Posterior vena cava (tissue), 2 donors: Measurements from ENCODE around the gene PCDH9. TPM values are rescaled to one million over a fixed set of nuclear protein-coding genes. Genes with fewer than 3 reads are reported as not detected.

Source experiments
- DNase-seq: peaks from one replicate; pipeline ENCODE4 v3.0.0-alpha.2; 2020; ENCODE audit warnings: low spot score
- intact Hi-C, 2 donors: fragments of 100-400 bp; cut with DNase I; formaldehyde crosslinking; loops; one replicate each; pipeline versions ENCODE4 v1.14.1 to v1.14.2; 2022 to 2023
- total RNA-seq, 2 donors: library from RNA; stranded (reverse); fragmentation: NEBNext Ultra II Directional; extraction: Animal tissue kit (Norgen Biotek cat#: 25700); gene quantifications; one replicate each; pipeline ENCODE4 v1.2.1, GENCODE V29; 2021
- donor health status: DM: yes; HTN: yes; CAD: no.
- donor health status: DM: yes; HTN: yes; CAD: no.

The PCDH9 gene
- total RNA-seq, 2 donors from 2014 or later: 1.6 to 2.4 TPM

DNA sequence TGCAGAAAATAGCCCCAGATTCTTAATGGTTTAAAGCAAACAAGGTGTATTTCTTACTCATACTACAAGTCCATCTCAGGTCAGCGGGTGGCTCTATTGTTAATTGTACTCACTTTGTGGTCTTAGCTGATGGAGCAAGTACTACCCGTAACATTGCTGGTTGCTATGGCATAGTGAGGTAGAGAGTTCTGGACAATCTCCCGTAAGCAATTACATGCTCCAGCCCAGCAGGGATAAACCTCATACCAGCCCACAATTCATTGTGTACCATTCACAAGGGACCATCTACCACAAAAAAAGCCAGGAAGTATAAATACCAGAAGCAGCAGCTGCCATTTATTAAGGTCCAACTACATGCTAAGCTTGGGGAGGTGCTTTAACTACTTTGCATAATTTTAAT lies 167.1 kb downstream of the PCDH9 start:
- intact Hi-C loops: no loop called here
- DNase-seq: no peak

DNA sequence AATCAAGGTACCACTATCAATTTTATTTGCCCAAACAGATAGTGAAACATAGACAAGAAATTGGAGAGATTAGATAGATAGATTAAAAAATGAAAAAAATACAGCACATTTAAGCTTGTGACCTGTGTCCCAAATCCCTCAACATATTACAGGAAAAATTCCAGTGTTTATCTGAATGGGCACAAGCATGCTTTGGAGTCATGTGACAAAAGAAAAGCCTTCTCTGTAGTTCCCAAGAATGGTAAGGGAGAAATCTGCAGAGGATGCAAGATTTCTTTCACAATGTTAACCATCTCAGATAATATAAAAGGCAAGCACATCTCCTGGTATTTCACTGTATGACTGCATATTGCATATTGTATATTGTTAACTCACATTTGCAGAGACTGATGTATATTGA lies 168.0 kb downstream of the PCDH9 start:
- intact Hi-C loops: no loop called here

DNA sequence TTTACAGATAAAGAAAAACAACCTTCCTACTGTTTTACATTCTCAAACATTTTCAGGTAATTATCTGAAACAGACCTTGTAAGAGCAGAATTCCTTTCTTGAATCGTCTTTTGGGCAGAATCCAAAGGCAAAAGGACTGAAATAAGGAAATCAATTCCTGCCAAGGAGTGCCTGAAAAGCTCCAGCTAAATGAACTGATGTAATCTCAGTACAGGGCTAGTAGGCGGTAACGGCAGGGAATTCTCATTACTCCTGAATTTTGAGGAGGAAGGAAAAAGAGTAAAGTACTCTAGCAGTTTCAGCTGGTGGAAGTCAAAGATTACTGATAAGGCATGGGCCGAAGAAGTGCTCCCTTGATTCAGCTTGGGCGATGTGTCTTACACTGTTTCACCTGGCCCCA lies 168.4 kb downstream of the PCDH9 start:
- no peak for DNase-seq
- intact Hi-C loops: no loop called here

More for the DNA sequence above, 168.0 kb downstream of the PCDH9 start:
- DNase-seq: no peak

DNA sequence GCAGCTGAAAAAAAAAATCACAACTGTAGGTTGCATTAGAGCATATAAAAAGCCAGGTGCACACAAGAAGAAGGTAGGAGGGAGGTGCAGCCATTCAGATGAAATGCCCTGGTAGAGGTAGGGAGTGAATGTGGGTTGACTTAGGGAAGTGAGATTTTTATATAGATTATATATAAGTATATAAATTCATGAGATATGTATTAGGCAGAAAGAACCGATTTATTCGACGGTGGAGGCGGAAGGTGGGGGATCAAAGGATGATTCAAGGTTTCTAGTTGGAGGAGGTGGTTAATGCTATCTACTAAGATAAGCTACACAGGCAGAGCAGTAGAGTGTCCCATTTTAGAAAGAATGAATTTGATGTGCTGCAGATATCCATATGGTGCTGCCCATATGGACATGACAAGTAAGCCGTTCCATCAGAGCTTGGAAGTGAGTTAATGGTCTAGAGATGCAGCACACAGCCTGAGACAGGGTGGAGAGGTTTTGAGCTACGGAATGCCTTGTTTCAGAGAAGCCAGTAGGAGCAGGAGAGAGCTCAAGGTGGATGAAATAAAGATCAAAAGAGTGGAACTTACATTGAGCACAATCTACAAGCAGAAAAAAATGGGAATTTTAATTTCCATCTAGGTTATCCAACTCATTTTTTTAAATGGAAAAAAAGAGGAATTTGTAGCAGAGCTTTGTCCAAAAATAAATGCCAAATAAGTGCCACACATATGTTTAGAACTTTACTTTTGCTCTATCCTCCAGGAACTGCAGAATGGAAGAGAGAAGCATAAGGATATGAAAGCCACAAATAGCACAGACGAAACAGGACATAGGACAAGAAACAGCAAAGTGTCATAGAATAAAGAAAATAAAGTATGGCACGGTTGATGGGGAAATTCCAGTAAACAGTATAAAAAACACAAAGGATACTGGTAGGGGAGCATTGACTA lies 177.3 kb downstream of the PCDH9 start:
- no peak for DNase-seq
- intact Hi-C loops: no loop called here

DNA sequence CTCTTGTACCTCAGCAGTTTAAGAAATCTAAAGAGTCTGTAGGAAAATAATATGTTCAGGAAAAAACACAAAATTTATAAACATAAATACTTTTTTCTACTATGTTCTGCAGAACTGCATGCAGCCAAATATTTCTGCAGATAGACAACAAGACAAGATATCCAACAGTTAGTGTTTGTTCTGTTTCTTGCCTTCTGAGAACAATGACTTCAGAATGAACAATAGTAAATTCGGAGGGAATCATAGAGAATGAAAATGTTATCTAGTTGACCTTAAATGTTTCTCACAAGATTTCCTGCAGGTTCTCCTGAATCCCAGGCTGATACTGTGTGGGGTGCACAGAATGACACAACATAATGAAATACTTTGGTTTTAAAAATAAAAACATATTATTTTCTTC lies 180.4 kb downstream of the PCDH9 start:
- DNase-seq: no peak
- intact Hi-C loops: no loop called here

DNA sequence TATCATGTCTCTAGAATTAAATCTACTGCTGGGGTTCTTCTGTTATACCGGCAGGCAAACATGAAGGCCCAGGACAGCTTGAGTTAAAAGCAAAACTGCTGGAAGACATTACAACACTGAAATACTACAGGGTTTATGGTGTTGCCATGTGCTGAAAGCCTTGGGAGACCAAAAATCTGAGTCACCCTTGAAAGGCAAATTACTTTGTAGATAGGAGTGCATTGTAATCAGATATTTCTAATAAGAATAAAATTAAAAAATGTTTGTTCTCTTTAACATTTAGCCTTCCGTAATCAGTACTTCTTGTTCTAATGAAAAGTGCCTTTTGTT lies 181.3 kb downstream of the PCDH9 start:
- DNase-seq: no peak
- intact Hi-C loops: no loop called here

DNA sequence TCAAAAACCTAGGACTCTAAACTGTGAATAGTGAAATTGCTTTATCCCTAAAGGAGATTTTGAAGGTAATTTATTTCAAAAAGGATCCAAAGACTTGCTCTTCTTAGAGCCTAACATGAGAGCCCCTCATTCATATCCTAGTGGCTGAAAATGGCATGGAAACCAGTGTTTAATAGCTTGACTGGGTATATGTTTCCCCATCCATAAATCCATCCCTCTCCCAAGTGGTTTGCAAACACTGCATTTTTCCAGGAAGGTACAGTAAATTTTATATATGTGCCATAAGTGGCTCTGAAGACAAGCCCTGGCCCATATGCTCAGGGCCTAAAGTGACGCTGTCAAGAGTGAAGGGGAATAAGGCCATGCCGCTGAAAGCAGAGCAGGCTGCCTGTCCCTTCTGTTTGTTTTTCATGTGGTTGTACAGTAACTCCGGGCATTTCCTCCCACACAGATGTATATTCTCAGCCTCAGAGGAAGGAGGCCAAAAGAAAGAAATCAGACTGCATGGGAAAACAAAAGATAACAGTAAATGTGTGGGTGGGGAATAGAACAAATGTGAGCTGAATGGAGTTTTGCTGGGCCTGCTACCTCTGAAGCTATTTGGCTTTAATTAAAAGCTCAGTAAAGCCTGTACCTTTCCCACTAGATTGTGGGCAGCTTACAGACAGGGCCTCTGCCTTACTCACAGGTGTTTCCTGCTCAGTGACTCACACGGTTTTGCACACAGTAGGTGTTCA lies 181.9 kb downstream of the PCDH9 start:
- no peak for DNase-seq
- intact Hi-C loops: no loop called here

DNA sequence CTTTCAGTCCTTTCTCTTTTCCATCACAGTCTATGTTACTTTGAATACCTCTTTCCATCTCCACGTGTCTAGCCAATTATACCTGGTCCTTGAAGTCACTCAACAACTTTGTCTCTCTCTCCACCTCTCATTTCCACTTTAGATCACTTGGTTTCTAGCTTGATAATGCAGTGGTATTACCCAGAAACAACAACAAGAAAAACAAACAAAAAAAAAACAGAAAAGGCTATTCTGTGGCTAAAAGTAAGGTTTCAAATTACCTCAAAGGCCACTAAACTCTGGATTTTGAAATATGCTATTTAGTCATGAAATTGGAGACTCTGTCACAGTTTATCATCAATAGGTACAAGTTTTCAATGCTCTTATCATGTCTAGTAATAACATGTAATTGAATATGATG lies 184.8 kb downstream of the PCDH9 start:
- intact Hi-C loops: no loop called here
- no peak for DNase-seq

DNA sequence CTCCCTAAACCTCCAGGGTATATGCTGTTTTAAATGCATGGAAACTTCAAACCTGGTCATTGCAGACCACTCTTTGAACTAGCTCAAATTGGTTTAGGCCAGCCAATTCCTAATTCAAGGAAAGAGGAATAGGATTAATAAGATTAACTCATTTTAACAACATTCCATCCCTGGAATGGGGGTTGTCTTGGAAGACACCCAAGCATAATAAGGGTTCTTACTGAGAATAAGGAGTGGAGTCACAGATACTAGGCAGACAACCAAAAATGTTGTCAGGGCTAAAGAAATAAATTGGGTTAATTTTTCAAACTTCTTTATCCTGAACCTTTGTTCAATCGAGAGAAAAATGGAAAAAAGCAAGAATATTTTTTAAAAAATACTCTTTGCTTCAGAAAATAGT lies 186.2 kb downstream of the PCDH9 start:
- intact Hi-C loops: no loop called here
- no peak for DNase-seq

DNA sequence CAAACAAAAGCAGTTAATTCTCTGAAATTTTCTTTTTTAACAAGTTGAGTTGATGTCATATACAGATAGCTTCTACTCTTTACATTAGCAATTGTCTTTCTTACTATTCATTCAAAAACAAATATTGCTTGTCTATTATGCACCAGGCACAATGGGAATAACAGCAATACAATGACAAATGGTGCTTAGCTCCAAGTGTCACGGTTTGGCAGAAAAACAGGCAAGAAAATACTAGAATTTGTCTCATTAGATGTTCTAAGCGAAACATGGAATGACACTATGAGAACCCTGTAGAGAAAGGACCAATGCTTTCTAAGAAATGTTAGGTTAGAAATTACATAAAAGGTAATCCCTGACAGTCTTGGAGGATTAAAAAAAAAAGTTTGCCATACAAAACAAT lies 187.6 kb downstream of the PCDH9 start:
- DNase-seq: no peak
- intact Hi-C loops: no loop called here

DNA sequence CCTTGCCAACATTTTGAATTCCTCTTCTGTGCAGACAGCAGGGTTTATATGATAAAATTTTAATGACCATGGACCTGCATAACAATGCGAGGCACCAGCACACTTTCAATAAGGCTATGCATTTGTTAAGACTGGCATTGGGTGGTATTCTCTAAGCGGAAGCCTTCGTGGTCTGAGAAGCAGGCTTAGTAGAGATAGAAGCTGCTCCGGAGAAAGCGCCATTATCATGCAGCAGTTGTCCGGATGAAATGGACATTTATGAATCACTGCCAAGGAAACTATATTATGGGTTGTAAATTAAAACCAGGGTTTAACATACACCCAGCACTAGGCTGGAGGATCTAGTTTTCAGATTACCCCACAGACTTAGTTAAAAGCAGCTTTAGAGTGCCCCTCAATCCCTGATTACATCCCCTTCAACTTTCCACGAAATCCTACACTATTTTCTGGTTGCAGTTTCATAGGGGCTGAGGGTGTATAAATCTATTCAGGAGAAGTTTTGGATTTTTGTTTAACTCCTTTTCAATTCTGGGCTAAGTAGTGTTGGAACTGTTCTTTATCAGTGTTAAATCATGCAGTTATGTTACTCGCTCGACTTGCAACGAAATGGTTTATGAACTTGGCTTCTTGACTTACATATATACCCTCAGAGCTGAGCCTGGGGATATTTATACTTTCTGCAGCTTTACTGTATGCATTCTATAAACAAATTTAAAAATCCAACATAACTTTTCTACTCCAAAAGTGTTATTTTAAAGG lies 193.3 kb downstream of the PCDH9 start:
- intact Hi-C loops: no loop called here
- no peak for DNase-seq

DNA sequence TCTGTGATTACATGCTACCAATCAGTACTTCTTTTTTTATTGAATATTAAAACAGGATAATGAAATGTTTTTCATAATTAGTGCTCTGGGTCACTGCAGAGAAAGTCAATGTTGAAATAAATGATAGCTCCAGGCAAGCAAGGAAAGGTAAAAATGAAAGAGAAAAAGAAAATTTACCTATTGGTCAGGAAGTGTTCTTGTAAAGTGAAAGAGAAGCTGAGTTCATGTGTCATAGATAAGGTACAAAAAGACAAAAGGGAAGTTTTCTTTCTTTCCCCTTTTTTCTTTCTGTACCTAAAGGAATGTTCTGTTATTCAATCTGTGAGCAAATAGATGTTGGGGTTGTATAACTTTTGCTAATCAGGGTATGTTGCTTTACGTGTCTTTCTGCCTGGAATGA lies 197.0 kb downstream of the PCDH9 start:
- intact Hi-C loops: no loop called here
- no peak for DNase-seq

DNA sequence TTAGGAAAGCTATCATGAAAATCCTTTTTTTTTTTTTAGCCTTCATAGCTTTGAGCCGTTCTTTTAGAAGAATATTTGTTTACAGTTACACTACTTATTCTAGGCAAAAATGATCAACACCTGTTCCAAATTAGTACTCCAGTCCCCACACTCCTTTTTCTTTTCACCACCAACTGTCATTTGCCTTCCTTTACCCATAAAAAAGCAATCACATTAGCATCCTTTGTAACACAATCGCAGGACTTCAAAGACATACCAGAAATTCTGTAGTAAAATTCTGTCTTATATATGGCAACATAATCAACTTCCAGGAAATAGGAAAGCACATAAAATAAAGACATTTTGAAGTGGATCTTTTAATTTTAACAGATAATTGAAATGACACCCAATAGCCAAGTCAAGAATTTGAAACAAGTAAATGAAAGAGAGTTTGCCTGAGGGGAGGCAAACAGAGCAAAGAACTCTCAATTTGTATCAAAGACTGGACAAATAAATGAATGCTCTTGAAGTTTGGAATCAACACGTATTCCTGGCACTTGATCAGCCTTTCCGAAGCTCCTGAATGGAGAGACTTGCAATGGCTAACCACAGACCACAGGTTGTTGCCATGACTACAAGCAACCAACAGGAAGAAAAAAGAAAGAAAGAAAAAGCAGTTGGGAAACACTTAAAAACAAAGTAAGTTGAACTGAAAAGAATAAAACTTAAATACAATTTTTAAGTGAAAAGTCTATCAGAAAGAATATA lies 206.8 kb downstream of the PCDH9 start:
- no peak for DNase-seq
- intact Hi-C loops: no loop called here

DNA sequence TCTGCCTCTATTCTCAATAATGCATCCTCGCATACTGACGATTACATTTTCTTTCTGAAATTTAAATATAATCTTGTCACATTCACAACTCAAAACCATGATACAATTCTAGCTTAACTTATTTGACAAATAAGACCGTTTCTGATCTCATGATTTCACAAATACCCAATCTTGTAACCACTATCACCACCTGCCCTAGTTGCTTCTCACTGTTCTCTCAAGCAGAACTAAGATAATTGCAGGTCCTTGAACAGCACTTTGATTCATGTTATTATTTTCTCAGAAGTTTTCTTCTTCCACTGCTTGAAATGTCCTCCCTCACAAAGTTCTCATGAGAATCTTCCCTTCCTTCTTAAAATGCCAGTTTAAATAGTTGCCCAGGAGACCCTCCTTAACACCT lies 211.4 kb downstream of the PCDH9 start:
- no peak for DNase-seq
- intact Hi-C loops: no loop called here

DNA sequence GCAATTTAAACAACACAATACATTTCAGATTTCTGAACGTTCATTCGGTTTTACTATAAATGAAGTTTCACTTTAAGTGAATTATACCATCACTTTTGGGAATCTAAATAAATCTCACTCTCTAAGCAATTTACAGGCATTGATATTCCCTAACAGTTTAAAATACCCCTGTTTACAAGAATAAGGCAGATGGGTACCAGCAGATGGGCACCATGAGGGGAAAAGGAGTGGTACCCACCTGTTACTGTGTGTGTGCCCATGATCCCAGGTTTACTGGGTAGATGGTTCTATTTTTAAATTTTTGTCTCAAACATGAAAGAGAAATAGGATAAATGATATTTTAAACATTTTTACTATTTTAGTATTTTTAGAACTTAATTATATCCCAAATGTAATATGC lies 212.9 kb downstream of the PCDH9 start:
- DNase-seq: no peak
- intact Hi-C loops: no loop called here

DNA sequence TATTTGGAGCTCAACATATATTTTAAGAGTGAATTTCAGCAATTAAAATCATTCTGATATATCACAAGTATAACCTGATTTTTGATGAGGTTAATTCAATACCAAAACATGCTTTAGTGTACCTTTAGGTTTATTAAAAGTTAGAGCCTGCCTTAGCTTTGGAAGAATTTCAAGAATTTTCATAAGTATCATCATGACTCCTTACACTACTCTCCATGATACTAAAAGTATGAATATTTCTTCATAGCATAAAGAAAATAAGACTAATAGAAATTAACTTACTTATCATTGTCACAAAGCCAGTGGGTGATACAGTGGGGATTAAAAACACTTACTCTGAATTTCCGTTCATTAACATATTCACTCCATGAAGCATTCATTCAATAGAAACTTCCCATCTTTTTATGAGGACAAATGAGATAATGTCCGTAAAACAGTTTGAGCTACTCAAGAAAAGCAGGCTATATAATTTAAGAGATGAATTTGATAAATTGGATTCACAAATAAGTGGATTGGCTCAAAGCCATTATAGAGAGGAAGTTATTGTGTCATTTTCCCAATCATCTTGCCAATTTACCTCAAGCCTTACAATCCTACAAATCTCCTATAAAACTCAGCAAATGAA lies 214.0 kb downstream of the PCDH9 start:
- intact Hi-C loops: no loop called here

DNA sequence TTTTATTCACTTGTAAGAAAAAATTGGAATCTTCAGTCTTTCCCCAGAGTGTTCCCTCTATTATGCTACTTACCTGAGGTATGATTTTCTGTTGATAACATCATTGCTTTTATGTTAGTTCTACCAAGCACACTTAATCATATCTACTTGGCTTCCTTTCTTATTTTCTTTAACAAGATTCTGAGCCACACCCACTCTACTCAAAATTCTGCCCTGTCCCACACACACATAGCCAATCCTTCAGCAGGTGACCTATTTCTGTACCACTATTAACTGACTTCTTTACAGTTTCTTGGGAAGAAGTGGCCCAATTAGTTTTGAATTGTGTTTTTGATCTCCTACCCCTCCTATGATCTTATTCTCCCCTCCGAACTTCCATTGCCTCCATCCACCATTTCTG lies 215.7 kb downstream of the PCDH9 start:
- no peak for DNase-seq
- intact Hi-C loops: no loop called here

More for the DNA sequence above, 214.0 kb downstream of the PCDH9 start:
- DNase-seq: no peak

DNA sequence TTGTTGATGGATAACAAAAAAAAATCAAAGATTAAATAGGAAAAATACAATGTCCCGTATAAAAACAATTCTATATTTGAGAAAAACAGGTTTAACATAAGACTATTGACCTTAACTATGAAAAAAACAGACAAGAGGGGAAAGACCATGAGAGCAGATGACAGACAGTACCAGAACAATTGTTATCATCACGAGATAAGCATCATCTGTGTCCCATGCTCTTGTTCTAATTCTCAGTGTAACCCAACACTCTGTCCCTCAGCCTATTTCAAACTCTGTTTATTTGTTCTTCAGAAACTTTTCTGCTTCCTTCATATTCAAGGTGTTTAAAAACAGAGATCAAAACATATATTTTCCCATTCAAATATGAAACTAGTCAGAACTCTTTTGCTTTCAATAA lies 216.4 kb downstream of the PCDH9 start:
- DNase-seq: no peak
- intact Hi-C loops: no loop called here

DNA sequence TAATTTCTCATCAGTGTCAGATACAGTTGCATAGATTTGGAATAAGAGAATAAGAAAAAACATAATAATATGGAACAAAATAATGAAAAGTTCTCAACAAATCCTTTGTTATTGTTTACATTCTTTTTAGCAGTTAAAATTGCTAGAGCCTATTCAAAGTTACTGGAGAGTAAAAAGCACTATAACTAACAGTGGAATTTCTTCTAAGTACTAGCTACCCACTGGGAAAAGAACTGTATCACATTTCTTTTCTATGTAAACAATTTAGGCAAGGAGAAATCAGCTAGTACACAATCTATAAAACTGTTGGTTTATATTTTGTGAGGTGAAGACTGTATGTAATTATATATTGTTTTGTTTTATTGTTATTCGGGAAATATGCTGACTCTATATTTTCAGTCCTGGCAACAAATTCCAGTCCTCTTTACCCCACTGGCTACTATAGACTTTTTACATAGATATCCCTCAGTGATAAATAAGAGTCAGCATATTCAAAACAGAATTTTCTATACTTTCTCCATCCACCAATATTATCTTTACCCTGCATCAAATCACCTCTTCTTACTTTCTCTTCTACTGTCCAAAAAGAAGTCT lies 222.0 kb downstream of the PCDH9 start:
- intact Hi-C loops: no loop called here

More for the DNA sequence above, 222.0 kb downstream of the PCDH9 start:
- no peak for DNase-seq
